ENCODE data around the gene TICAM2.

- no peak for TF ChIP-seq CTCF (IDR thresholded peaks at IDR 0.05; ENCODE audit: borderline replicate concordance, extremely low read depth, low read length, poor library complexity, severe bottlenecking)
- TF ChIP-seq EZH2 (IDR thresholded peaks at IDR 0.05; ENCODE audit: borderline replicate concordance, low read depth, low read length, severe bottlenecking), result no peak
These were observed 66.7 kb downstream of the TICAM2 start for GRCh38 chr5:115535479-115536035.

Data from DND-41 (cell line).